ENCODE results near the gene SELP. TPM values are rescaled to one million over a fixed set of nuclear protein-coding genes. Genes with fewer than 3 reads are reported as not detected.

Gene SELP
- total and polyA plus RNA-seq, 9 of the 15 experiments (the other 6 are each of a cell fraction or from before 2014, with no cell fraction given) = not detected

DNA sequence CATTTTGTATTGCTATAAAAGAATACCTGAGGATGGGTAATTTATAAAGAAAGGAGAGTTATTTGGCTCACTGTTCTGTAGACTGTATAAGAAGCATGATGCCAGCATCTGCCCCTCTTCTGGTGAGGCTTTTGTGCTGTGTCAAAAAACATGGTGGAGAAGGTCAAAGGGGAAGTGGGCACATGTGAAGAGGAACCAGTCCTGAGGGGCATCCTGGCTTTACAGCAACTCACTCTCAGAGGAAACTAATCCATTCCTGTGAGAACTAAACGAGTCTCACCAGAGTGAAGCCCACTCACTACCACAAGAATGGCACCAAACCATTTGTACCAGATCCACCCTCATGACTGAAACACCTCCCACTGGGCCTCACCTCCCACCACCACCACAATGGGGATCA, 18.8 kb upstream of the SELP start (continued):
- TF ChIP-seq, protein P1, sequence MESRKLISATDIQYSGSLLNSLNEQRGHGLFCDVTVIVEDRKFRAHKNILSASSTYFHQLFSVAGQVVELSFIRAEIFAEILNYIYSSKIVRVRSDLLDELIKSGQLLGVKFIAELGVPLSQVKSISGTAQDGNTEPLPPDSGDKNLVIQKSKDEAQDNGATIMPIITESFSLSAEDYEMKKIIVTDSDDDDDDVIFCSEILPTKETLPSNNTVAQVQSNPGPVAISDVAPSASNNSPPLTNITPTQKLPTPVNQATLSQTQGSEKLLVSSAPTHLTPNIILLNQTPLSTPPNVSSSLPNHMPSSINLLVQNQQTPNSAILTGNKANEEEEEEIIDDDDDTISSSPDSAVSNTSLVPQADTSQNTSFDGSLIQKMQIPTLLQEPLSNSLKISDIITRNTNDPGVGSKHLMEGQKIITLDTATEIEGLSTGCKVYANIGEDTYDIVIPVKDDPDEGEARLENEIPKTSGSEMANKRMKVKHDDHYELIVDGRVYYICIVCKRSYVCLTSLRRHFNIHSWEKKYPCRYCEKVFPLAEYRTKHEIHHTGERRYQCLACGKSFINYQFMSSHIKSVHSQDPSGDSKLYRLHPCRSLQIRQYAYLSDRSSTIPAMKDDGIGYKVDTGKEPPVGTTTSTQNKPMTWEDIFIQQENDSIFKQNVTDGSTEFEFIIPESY (CRISPR knock-in tag; IDR thresholded peaks at IDR 0.05) = no peak
- TF ChIP-seq ZFPM2 (CRISPR knock-in tag; IDR thresholded peaks at IDR 0.05) = no peak
- TF ChIP-seq HIVEP1 (CRISPR knock-in tag; IDR thresholded peaks at IDR 0.05) = no peak
- TF ChIP-seq ZNF717 (CRISPR knock-in tag; IDR thresholded peaks at IDR 0.05) = no peak
- TF ChIP-seq LARP7 (IDR thresholded peaks at IDR 0.05) = no peak

DNA sequence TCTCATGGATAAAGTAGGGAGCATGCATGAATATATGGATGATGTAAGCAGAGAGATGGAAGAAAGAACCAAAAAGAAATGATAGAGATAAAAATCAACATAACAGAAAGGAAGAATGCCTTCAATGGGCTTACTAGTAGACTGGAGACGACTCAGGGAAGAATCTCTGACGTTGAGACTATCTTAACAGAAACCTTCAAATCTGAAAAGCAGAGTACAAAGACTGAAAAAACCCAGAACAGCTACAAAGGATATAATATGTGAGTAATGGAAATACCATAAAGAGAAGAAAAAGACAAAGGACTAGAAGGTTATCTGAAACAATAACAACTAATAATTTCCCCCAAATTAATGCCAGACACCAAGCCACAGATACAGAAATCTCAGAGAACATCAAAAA, 18.3 kb upstream of the SELP start:
- Histone ChIP-seq H3K4me3 (no peak overlapping the region), H3K36me3 (ENCODE audit: control insufficient read depth, insufficient read depth, low read length) (no peaks in the 10 kb centered on the region), H4K20me1 (replicated peaks; ENCODE audit: control insufficient read depth, insufficient read depth, low read length) (no peaks in the 10 kb centered on the region), H3K9ac (ENCODE audit: insufficient read depth in 1 of 2, low read depth in 2 of 2, low read length in 2 of 2) (no peak overlapping the region), H3K27ac (ENCODE audit: extremely low read depth, low read depth, low read length) (no peak overlapping the region), H2AFZ (ENCODE audit: low read depth, low read length) (no peak overlapping the region), H3K9me3 (replicated peaks; ENCODE audit: control insufficient read depth, insufficient read depth, low read depth, low read length) (no peaks in the 10 kb centered on the region), H3K4me2 (ENCODE audit: insufficient read depth, low read length) (no peak overlapping the region), H3K27me3 (ENCODE audit: control insufficient read depth in 2 of 2, insufficient read depth in 2 of 2, low read length in 2 of 2) (no peaks in the 10 kb centered on the region; a peak in 1 of 5 replicates), H3K4me1 (replicated peaks in 1 of 2; ENCODE audit: control insufficient read depth in 2 of 2, insufficient read depth in 2 of 2, low read length in 2 of 2) (no peaks in the 10 kb centered on the region), H3K79me2 (ENCODE audit: control insufficient read depth, insufficient read depth, low read length) (no peaks in the 10 kb centered on the region), H3K9me1 (ENCODE audit: control insufficient read depth, insufficient read depth, low read length) (no peaks in the 10 kb centered on the region)
- TF ChIP-seq CEBPG (CRISPR knock-in tag; IDR thresholded peaks at IDR 0.05) = no peak
- no peak for TF ChIP-seq CEBPG (tag; conservative IDR thresholded peaks at IDR 0.05 in 1 of 2, IDR thresholded peaks at IDR 0.05 in 1 of 2)
- no peak for TF ChIP-seq ZKSCAN3 (CRISPR knock-in tag; IDR thresholded peaks at IDR 0.05)
- TF ChIP-seq SIX5 (IDR thresholded peaks at IDR 0.05; ENCODE audit: borderline replicate concordance in 1 of 2, insufficient read depth in 1 of 2, low read depth in 1 of 2, low read length in 2 of 2) = no peak
- no peak for TF ChIP-seq ZNF311 (CRISPR knock-in tag; IDR thresholded peaks at IDR 0.05)
- no peak for TF ChIP-seq ZNF143 (CRISPR knock-in tag; IDR thresholded peaks at IDR 0.05)
- TF ChIP-seq ZBTB7A (IDR thresholded peaks at IDR 0.05; ENCODE audit: borderline replicate concordance, control insufficient read depth, low read depth, low read length) = no peak
- no peak for TF ChIP-seq PTTG1 (tag; IDR thresholded peaks at IDR 0.05; ENCODE audit: low read depth)
- in situ Hi-C loops (cut with MboI) (no loop called here), intact Hi-C loops (cut with micrococcal nuclease) (no loop called here)
- ChIA-PET CTCF (ENCODE audit: low intra/inter-chr PET ratio) (no interaction called here), POLR2A (interaction anchor here (0.7 kb wide), 1 partner anchor 95 kb away, joined by 4 read pairs; no protein-coding TSS in a partner anchor)
- ATAC-seq (no peak), FAIRE-seq (no peak), DNase-seq (ENCODE audit: extremely low read depth in 1 of 4, low spot score in 3 of 4) (no peak)
- WGBS (ENCODE audit: insufficient coverage, low coverage, missing lambda C conversion rate) = 0% methylated on average over 2 of the region's 2 CpGs
- no TSS peak for BruUV-seq (replicated peaks)

All from K562 (cell line).